Superior temporal gyrus (tissue), 1 donor: ENCODE data around the gene UTP14C.
A peak's percentile ranks its signal among the peaks of the same experiment; 100 is the strongest.
"Not testable (repeated sequence)": the region's sequence is repeated elsewhere in the genome, so short reads cannot be mapped to it uniquely, and the experiment has no call there.

Experiments
- DNase-seq: peaks from one replicate; pipeline ENCODE4 v3.0.0-alpha.2; 2016; ENCODE audit errors: extremely low spot score

UTP14C gene

GRCh38 chr13:52043675-52044074, 19.2 kb downstream of the UTP14C start:
- no peak for DNase-seq

GRCh38 chr13:52047463-52047862, 23.0 kb downstream of the UTP14C start:
- DNase-seq, result no peak

- DNase-seq, result no peak
These were observed 24.0 kb downstream of the UTP14C start for GRCh38 chr13:52048516-52048915.

- DNase-seq, result no peak
These were observed 26.9 kb downstream of the UTP14C start for GRCh38 chr13:52051400-52051799.

- no peak for DNase-seq
These were observed 29.0 kb downstream of the UTP14C start for GRCh38 chr13:52053460-52053859.

GRCh38 chr13:52061064-52061463, 36.6 kb downstream of the UTP14C start:
- not testable (repeated sequence) for DNase-seq

GRCh38 chr13:52061587-52061986, 37.1 kb downstream of the UTP14C start:
- DNase-seq, result peak; percentile 27

GRCh38 chr13:52067237-52067636, 42.7 kb downstream of the UTP14C start:
- no peak for DNase-seq

GRCh38 chr13:52070929-52071523, 46.5 kb downstream of the UTP14C start:
- DNase-seq, result no peak
